Kidney capillary endothelial cell (primary cell): Measurements from ENCODE around the gene NR0B2.

Source experiments
- DNase-seq: peaks from one replicate; pipeline ENCODE4 v3.0.0-alpha.2; 2018; ENCODE audit warnings: low spot score

NR0B2 gene

DNA sequence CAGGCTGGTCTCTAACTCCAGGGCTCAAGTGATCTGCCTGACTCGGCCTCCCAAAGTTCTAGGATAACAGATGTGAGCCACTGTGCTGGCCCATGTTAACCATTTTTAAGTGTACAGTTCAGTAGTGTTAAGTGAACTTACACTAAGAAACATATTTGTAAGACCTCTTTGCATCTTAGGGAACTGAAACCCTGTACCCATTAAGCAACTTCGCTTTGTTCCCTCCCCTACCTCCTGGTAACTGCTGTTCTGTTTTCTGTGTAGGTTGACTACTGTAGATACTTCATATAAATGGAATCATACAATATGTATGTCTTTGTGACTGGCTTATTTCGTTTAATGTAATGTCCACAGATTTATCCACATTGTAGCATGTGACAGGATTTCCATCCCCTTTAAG is 18.8 kb upstream of the NR0B2 start:
- DNase-seq = no peak

DNA sequence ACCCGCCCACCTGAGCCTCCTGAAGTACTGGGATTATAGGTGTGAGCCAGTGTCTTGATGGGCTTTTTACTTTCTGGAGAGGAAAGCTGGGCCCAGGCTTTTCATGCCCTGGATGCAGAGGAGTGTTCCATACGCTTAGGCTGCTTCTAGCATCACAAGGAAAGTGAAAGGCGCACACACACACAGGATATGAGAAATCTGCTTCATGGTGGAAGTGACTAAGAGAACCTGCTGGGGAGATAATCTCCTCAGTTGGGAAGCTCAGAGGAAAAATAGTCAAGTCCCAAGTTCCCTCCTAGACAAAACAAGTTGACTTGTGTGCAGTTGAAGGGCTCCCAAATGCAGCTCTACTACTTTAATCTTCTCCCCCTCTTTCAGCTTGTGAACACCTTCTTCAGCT is 9.9 kb upstream of the NR0B2 start:
- peak; percentile 86 for DNase-seq

DNA sequence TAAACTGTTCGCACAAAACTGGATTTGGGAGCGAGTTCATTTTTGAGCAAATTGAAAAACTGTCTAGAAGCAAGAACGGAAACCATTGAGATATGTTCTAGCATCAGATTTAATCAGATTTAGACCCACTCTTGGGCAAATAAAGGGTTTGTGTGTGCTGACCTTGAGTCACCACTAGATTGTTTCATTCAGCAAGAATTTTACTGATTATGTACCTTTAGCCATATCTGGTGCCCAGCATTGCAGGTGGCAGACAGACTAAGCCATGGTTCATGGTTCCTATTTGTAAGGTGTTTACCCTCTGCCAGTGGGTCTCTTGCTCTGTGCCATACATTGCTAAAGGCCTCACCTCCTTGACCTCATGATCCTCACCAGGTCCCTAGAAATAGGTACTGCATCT is 9.1 kb upstream of the NR0B2 start:
- no peak for DNase-seq

DNA sequence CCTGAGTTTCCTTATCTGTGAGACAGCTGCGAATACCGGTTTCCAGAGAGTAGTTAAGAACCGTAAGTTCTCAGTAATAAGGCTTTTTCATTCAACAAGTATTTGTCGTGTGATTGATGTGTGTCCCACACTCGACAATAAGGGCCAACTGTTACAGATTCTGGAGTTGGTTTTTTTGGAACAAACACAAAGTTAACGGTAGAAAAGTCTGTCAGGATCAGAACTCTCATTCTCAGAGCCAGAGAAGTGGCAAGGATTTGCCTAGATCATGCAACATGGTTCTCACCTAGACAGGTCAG is 8.6 kb upstream of the NR0B2 start:
- no peak for DNase-seq

DNA sequence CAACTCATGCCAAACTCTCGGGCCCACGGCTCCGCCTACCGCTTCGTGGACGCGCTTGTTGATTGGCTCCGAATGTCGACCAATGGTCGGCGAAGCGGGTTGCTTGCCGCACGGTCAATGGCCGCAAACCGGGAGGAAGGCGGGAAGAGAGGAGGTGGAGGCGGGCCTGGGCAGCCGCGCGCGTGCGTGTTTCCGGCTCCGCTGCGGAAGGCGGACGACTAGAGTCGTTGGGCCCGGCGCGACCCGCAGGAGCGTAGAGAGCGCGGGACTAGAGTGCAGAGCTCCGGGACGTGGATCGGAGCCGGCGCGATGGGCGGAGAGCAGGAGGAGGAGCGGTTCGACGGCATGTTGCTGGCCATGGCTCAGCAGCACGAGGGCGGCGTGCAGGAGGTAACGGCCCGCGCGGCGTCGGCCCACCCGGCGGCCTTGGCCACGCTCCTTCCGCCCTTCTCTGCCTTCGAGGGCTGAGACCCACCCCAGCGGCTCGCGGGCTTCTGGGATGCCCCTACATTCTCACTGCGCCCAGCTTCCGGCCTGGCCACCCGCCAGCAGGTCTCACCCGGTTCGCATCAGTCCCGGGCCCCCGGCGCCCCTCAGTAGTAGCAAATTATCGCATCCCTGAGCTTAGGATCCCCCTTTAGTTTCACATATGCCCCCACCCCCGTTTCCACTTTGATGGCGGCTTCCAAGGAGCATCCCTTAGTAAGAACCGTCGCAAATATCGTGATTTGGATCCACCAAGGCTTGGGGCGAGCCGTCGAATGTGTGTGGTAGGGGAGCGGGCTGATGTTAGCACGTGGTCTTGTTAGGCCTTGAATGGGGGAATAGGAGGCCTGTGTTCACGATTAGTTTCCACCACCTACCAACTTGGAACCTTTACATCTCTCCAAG is 8.0 kb upstream of the NR0B2 start, which contains the start of gene NUDC:
Gene NUDC, plus strand, starts transcription at position 204 of the 891 bp plus-strand sequence. Its CDS starts 106 bp downstream, at position 310.
- DNase-seq = peak; percentile 94

DNA sequence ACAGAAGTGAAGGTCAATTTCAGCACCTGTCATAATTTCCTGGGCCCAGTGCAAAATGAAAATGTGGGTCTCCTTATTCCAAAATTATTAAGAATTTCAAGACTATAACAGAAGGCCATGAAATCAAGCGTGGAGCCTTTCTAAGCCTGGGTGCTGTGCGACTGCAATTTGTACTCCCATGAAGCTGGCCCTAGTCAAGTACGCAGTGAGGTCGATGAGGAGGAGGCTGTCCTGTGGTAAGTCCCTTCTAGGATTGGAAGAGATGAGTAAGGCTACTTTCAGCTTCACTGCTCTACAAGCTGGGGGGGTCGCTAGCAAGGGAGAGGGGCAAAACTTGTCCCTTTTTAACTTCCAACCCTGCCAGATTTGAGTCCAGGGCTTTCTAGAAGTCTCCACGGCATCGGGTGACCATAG is 7.4 kb upstream of the NR0B2 start:
- no peak for DNase-seq

DNA sequence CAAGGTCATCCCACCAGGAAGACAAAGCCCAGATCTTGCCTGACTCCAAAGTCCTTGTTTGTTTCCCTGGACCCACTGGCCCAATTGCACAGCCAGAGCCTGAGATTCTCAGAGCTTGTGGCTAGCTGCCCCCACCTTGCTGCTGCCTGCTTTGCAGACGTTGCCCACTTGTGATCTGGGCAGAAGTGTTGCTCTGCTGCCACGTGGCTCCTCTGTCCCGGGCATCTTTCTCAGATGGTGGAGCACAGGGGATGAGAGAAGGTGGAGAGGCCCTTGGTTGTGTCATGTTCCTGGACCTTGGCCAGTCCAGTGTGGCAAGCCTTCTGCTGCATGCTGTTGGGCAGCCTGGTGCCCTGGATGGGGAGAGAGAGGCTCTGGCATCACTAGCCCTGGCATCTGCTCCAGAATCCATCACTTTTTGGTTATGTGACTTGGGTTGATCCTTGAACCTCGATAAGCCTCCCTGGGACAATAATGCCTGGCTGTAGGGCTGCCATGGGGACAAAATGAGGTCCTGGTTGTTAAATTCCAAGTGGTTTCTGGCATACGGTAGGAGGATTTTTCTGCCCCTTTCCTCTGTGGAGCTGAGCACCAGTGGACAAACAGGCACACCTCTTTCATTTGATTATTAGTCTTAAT is 1.5 kb upstream of the NR0B2 start:
- DNase-seq = no peak

DNA sequence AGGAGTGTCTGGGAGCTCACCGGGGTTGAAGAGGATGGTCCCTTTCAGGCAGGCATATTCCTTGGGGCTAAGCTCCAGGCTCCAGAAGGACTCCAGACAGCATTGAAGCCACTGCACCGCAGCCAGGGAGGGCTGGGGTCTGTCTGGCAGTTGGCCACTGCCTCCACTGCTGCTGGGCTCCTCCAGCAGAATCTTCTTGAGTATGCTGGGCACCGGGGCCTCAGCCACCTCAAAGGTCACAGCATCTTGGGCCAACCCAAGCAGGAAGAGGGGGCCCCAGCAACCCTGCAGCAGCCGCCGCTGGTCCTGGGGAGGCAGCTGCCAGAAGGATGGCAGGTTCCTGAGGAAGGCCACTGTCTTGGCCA is 404 bp downstream of the NR0B2 start:
- no peak for DNase-seq

DNA sequence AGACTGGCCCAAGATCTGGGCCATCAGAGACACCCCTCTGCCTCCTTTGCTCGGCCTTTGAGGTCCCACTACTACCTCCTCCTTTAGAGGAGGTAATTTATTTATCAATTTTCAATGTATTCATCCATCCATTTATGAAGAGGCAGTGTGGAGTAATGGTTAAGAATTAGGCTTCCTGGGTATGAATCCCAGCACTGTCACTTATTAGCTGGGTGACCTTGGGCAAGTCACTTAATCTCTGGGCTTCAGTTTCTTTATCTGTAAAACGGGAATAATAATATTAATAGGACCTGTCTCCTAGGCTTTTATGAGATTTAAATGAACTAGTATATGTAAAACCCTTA is 1.7 kb downstream of the NR0B2 start:
- no peak for DNase-seq

DNA sequence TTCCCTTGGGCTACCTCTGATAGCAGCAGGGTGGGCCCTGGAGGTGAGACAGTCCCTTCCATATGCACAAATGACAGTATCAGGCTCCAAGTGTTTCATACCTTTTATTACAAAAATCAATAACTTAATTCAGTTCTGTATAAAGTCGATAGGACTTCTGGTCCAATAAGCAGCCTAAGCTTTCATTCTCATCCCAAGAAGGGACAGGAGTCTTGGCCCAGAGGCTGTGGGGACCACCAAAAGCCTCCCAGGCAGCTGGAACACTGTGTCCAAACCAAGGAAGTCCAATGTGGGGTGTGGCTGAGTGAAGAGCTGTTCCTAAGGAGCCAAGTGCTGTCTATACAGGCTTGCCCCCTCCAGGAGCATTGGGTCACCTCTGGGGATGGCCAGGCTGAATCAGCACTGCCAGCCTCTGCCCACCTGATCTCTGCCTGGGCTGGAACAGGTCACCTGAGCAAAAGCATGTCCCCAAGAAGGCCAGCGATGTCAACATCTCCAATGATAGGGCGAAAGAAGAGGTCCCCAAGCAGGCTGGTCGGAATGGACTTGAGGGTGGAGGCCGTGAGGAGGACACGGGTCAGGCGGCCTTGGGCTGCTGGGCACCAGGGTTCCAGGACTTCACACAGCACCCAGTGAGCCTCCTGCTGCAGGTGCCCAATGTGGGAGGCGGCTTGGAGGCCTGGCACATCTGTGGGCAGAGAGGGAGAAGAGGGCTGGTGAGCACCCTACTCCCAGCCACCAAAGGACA is 2.2 kb downstream of the NR0B2 start:
- DNase-seq = no peak

DNA sequence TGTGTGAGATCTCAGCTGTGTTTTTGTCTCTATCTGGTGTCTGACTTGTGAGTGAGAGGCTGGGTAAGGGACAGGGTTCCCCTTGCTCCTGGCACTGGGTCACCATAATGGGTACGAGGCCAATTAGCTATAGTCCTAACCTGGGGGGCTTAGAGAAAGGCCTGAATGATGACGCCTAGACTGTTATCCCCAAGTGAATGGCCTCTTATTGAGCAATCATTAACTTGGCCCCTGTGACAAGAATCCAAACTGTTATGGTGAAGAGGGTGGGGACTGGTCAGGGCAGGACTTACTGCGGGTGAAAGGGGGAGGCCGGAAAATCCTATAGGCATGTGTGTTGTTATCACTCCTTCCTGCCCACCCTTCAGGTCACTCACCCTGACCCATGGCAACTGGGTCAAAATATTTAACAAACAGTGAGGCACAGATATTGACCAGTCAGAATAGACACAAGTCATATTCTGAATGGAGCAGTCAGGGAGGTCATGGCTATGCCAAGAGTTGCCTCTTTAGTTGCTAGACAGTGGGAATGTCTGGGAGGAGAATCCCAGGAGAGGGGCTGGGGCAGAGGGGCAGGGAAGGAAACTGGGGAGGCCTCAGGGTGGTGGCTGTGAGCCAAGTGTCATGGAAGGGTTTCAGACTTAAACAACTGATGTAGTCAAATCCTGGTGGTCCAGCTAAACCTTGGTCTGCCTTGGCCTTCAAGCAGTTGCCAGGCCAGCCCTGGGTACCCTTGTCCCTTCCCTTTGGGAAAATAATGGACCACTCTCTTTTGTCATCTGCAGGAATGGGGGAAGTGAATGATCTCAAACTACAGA is 3.2 kb downstream of the NR0B2 start:
- DNase-seq = no peak

DNA sequence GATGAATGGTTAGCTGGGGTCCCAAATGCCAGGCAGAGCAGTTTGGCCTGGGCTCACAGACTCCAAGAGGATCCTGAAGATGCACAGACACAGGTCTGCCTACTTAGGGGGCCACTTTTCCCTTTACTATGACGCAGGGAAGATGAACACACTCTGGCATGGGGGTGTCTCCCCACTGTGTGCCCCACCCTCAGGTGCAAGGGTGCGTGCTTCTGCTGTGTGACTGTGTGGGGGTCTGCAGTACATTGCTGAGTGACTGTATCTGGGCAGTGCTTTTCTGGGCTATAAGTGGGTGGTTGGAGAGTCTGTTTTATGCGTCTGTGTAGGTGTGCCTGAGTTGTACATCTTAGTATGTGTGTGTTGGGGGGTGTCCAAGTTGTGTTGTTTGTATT is 3.8 kb downstream of the NR0B2 start:
- no peak for DNase-seq

DNA sequence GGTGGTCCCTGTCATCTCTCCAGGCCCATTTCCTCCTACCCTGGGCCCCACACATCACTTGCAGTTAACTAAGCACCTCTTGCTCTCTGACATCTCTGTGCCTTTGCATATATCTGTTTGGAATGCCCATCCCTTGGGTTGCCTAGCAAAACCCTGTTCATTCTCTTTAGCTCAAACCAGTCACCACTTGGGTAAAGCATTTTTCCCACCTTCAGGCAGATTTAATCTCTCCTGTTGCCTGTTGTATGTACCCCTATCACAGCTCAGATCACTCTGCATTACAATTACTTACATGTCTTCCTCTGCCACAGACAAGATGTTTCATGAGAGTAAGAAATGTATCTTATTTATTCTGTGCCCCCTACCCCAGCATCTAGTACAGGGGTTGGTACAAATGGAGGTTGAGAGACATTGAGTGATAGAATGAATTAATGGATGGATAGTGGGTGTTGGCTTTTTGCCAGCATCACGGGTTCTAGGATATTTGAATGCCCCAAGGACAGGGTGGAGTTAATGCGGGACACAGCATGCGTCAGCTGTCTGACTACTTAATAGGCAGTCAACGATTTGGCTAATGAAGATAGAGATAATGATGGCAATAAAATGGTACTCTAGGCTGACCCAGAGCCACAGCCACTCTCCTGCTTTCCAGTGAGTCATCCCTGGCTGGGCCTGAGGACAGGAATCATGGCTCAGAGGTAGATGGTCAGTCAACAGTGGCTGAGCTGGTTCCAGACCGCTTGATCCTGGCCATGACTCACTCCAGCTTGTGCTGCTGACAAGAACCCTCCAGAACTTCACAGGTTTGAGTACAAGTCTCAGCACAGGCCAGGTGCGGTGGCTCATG is 6.5 kb downstream of the NR0B2 start:
- peak; percentile 63 for DNase-seq

DNA sequence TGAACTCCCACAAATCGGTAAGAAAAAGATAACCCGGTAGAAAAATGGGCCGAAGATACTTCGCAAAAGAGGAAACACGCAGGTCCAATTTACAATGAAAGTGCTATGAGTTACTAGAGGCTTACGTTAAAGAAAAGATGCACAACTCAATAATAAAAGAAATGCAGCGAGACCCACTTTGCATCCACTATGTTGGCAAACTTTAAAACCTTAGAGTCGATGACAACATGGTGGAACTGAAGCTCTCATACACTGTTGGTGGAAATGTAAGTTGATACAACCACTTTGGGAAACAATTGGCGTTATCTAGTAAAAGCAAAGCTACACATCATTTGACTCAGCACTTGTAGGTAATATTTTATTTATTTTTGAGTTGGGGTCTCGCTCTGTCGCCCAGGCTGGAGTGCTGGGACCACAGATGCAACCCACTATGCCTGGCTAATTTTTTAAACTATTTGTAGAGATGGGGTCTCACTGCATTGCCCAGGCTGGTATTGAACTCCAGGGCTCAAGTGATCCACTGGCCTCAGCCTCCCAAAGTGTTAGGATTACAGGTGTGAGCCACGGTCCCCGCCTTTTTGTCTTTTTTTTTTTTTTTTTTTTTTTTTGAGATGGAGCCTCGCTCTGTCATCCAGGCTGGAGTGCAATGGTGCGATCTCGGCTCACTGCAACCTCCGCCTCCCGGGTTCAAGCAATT is 12.8 kb downstream of the NR0B2 start:
- no peak for DNase-seq

DNA sequence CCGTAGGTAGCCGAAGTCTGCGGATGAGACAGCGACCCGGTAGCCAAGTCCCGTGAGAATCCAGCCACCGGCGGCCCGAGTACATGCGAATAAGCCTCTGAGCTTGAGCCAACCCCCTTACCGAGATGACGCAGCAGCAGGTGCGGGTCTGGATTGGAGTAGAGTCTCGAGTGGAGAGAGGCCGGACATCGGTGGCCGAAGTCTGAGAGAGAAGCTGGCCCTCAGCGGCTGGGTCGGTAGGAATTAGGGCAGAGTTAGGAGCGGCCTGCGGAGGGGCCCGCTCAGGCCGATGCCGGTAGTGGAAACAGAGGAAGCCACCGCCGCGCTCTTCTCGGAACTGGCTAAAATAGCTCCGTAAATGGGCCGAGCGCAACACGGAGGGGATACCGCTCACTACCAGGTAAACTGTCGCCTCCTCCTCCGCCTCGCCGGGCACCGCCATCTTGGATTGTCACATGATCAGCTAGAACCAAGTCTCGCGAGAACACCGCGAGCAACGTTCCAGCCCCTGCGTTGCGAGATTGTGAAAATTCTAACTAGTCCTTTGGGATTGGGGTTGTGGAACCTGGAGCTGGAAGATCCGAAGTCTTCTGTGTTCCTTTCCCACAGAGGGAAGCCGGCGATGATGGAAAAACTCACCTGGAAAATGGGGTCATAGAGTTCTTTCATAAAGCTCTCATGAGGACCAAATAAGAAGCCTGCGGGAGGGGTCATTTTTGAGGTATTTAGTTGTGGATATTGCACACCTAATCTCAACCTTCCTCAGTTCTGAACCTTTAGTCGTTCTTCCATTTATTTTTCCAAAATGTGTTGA is 13.6 kb downstream of the NR0B2 start, which contains the start of gene GPATCH3:
Gene GPATCH3, minus strand, starts transcription at position 467 of the 814 bp plus-strand sequence. Its CDS starts 25 bp downstream, at position 442.
- DNase-seq = peak; percentile 93

DNA sequence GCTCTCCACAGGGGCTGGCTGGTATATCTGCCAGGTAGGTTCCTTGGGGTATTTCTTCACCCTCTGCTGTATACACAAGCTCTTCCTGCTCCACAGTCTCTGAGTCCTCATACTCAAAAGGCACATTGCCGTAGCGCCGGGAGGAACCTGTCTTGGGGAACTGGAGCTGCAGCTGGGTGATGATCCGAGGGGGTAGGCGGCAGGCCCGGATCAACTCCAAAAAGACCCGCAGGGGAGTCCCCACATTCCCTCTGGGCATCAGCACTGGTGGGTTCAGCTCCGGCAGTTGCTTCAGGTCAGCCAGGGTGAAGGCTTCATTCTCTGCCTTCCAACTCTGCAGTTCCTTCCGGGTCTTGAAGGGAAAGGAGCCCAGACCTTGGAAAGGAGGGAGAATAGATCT is 16.4 kb downstream of the NR0B2 start:
- DNase-seq = no peak

DNA sequence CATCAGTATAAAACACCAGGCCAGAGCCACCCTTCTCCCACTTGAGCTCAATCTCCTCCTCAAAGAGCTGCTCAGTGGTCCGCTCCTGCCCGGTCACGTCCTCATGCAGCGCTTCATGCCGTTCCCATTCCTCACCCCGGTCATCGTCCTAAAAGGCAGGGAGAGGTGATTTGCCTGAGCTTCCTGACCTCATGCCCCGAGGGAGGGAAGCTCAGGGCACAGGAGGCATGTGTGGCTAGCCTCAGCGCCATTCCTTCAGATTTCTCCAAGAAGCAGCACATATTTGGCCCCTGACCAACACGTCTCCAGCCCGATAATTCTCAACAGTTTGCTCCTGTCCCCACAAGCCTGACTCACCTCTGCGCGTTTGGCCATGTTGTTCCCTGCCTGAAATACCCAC is 19.5 kb downstream of the NR0B2 start:
- DNase-seq = no peak

DNA sequence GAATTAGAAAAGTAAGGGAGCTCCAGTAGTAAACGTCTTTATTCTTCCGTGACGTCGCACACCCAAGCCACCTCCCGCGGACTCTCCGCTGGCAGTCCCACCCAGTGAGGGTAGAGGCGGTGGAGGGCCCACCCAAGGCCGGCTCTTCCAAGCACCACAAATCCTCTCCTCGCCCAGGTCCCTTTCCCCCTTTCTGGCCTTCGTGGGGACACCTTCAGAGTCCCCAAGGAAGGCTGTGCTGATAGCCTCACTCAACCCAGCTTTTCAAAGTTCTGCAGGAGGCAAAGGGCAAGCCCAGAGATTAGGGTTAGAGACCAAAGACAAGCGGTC is 23.3 kb downstream of the NR0B2 start:
- DNase-seq = no peak

DNA sequence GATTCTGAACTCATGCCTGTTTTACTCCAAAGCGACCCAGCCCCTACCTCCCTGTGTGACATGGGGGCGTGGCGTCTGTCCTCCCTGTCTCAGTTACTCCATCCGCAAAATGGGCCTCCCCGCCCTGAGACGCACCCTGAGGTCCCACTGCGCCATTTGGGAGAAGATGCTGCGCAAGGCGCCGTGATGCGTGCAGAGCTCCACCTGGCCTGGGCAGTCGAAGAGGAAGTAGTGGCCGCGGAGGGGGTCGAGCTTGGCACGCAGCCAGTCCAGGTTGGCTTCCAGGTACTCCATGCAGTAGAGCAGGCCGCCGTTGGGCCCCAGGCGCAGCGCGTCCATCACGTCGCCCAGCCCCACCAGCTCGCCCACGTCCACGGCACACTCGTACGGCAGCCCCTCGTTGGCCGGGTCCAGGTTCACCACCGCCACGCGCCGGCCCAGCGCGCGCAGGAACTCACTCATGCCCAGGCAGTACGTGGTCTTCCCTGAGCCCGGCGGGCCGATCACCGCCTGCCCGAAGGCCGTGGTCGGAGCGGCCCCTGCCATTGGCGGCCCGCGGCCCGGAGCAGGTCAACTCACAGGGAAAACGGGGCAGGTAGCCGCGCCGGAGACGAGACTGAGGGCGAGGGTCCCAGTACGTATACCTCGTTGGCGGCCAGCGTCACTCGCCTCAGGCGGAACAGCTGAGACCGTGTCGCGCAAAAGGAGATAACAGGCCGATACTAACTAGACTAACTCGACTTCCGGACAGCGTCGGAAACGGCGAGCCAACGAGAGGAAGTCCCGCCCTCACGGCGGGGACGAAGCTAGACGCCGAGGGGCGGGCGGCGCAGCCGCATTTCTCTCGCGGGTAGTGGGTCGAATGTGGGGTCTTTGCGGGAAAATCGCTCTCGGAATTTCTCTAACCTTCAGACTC is 24.0 kb downstream of the NR0B2 start, which contains the start of gene GPN2:
Gene GPN2, minus strand, starts transcription at position 733 of the 916 bp plus-strand sequence. Its CDS starts 187 bp downstream, at position 546.
- peak; percentile 79 for DNase-seq
